CD4-positive, CD25-positive, alpha-beta regulatory T cell (primary cell): ENCODE results near the gene TNNC1. TPM values are rescaled to one million over a fixed set of nuclear protein-coding genes. Genes with fewer than 3 reads are reported as not detected.

ENCODE experiments used
- ATAC-seq, 2 donors: fragments of 150-1000 bp; cut with Tn5 transposase; one replicate each; pipeline ENCODE4 v1.10.0; 2021; ENCODE audit warnings: low read depth in 2 of 2, moderate number of reproducible peaks in 2 of 2, moderate library complexity in 1 of 2
- DNase-seq, 3 donors: peaks; one replicate each; pipeline versions ENCODE4 v3.0.0 to v3.0.0-alpha.2; 2012 to 2022; ENCODE audit warnings: mixed read lengths in 1 of 3
- H3K27ac ChIP-seq: one replicate; pipeline ENCODE4 v1.7.0; 2013; ENCODE audit warnings: mild to moderate bottlenecking, low read length; ENCODE audit not compliant: insufficient read depth, poor library complexity, severe bottlenecking
- H3K27me3 ChIP-seq: one replicate; pipeline ENCODE4 v1.7.0; 2013; ENCODE audit warnings: low read length; ENCODE audit not compliant: control insufficient read depth, insufficient read depth
- H3K36me3 ChIP-seq: one replicate; pipeline ENCODE4 v1.7.0; 2013; ENCODE audit warnings: mild to moderate bottlenecking, low read length, moderate library complexity; ENCODE audit not compliant: control insufficient read depth, insufficient read depth
- H3K4me1 ChIP-seq: 2 replicates; pipeline ENCODE4 v1.7.0; 2013; ENCODE audit warnings: mild to moderate bottlenecking, low read length; ENCODE audit not compliant: insufficient read depth, control insufficient read depth, poor library complexity, severe bottlenecking
- H3K4me3 ChIP-seq: one replicate; pipeline ENCODE4 v1.7.0; 2013; ENCODE audit warnings: low read depth, mild to moderate bottlenecking, low read length, moderate library complexity
- H3K9me3 ChIP-seq, 2 experiments: 1 replicate in 1 of 2; 2 replicates in 1 of 2; pipeline ENCODE4 v1.7.0; 2013; ENCODE audit warnings: low read length in 2 of 2, mild to moderate bottlenecking in 1 of 2, moderate library complexity in 1 of 2; ENCODE audit not compliant: control insufficient read depth in 2 of 2
- H3K27ac Mint-ChIP-seq, 3 donors: one replicate each; pipeline ENCODE4 v1.8.0; 2020 to 2022; ENCODE audit warnings: mild to moderate bottlenecking in 3 of 3, mixed read lengths in 3 of 3, moderate library complexity in 2 of 3
- H3K27me3 Mint-ChIP-seq: one replicate; pipeline ENCODE4 v1.8.0; 2022; ENCODE audit warnings: mild to moderate bottlenecking, mixed read lengths
- H3K36me3 Mint-ChIP-seq: one replicate; pipeline ENCODE4 v1.8.0; 2020; ENCODE audit warnings: mixed read lengths
- H3K4me1 Mint-ChIP-seq, 4 donors: one replicate each; pipeline ENCODE4 v1.8.0; 2020 to 2022; ENCODE audit warnings: mixed read lengths in 4 of 4, mild to moderate bottlenecking in 1 of 4
- H3K4me3 Mint-ChIP-seq, 4 donors: one replicate each; pipeline ENCODE4 v1.8.0; 2020 to 2022; ENCODE audit warnings: mild to moderate bottlenecking in 4 of 4, mixed read lengths in 4 of 4, moderate library complexity in 3 of 4
- H3K9me3 Mint-ChIP-seq, 7 donors: one replicate each; pipeline ENCODE4 v1.8.0; 2020 to 2022; ENCODE audit warnings: mixed read lengths in 7 of 7, mild to moderate bottlenecking in 3 of 7, moderate library complexity in 2 of 7
- polyA plus RNA-seq, 4 donors: library from polyadenylated mRNA; unstranded; fragments of 300-500 nt; fragmentation: Illumina TruSeq; gene quantifications; one replicate each; pipeline ENCODE4 v1.2.3, GENCODE V29; 2021
- total RNA-seq: library from RNA; stranded (reverse); gene quantifications from one replicate; pipeline ENCODE4 v1.2.3, GENCODE V29; 2022

Gene TNNC1
- total and polyA plus RNA-seq, 5 donors from 2014 or later = 0.38 to 3.9 (median 0.63) TPM

DNA sequence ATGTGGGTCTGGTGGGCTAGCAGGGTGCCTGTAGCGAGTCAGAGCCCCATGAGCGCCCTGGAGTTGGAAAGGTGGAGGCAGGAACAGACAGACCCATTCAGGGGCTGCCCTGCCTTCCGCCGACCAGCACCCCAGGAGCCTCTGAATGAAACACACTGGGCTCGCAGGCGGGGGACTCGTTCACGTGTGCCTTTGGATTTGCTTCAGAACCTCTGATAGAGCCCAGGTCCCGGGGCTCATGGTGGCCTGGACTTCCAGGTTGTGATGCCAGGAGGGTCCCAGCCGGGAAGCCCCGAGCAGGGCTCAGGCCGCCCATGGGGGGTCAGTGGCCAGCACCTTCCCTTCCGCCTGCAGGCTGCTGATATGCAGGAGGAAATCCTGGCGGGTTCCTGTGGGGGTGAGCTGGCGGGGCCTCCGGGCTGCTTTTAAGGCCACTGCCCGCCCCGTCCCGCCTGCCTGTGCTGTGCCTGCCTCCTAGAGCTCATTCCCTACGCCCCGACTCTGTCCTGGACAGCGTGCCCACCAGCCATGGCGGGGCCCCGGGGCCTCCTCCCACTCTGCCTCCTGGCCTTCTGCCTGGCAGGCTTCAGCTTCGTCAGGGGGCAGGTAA is 41.1 kb upstream of the TNNC1 start, which contains the start of gene STAB1:
Gene STAB1, plus strand, starts transcription at position 453 of the 610 bp plus-strand sequence. Its CDS starts 76 bp downstream, at position 529.
- DNase-seq (no peak), ATAC-seq (no peak)
- Histone ChIP-seq H3K4me1 (no peaks in the 10 kb centered on the region), H3K36me3 (peaks cover 21% of the 10 kb centered on the region), H3K9me3 (no peaks in the 10 kb centered on the region), H3K27me3 (no peaks in the 10 kb centered on the region), H3K4me3 (no peak within 1 kb of the TSS), H3K27ac (no peak within 1 kb of the TSS)
- H3K27me3 Mint-ChIP-seq = peaks cover 4% of the 10 kb centered on the region
- peak within 1 kb of the TSS in 1 of 4 donors; percentile 10 for H3K4me3 Mint-ChIP-seq
- H3K36me3 Mint-ChIP-seq = peaks cover 14% of the 10 kb centered on the region
- peak within 1 kb of the TSS in 1 of 3 donors; percentile 71 for H3K27ac Mint-ChIP-seq
- H3K9me3 Mint-ChIP-seq = no peaks in the 10 kb centered on the region
- H3K4me1 Mint-ChIP-seq = peaks cover 0 to 3% (median 0%) of the 10 kb centered on the region in 4 donors

GRCh38 chr3:52494445-52494844 is 40.6 kb upstream of the TNNC1 start:
- H3K36me3 ChIP-seq = peaks cover 27% of the 10 kb centered on the region
- Mint-ChIP-seq H3K4me1 (peaks cover 0 to 3% (median 0%) of the 10 kb centered on the region in 4 donors), H3K4me3 (no peak overlapping the region), H3K9me3 (no peaks in the 10 kb centered on the region), H3K27me3 (peaks cover 4% of the 10 kb centered on the region), H3K27ac (peak overlapping the region in 1 of 3 donors; percentile 22), H3K36me3 (peaks cover 16% of the 10 kb centered on the region)
- no peak for DNase-seq
- no peaks in the 10 kb centered on the region for H3K4me1 ChIP-seq
- H3K27me3 ChIP-seq = no peaks in the 10 kb centered on the region
- no peak overlapping the region for H3K27ac ChIP-seq
- no peak for ATAC-seq
- no peaks in the 10 kb centered on the region for H3K9me3 ChIP-seq
- H3K4me3 ChIP-seq = no peak overlapping the region

GRCh38 chr3:52493232-52494017 is 39.6 kb upstream of the TNNC1 start:
- H3K4me1 ChIP-seq = no peaks in the 10 kb centered on the region
- no peak for DNase-seq

GRCh38 chr3:52492059-52492458 is 38.2 kb upstream of the TNNC1 start:
- peaks cover 4% of the 10 kb centered on the region for H3K27me3 Mint-ChIP-seq
- no peaks in the 10 kb centered on the region for H3K9me3 ChIP-seq
- H3K4me1 ChIP-seq = no peaks in the 10 kb centered on the region
- no peaks in the 10 kb centered on the region for H3K9me3 Mint-ChIP-seq
- no peak overlapping the region for H3K27ac ChIP-seq
- no peak overlapping the region for H3K4me3 ChIP-seq
- H3K4me3 Mint-ChIP-seq = no peak overlapping the region
- no peak for ATAC-seq
- H3K4me1 Mint-ChIP-seq = peaks cover 0 to 3% (median 0%) of the 10 kb centered on the region in 4 donors
- no peak overlapping the region for H3K27ac Mint-ChIP-seq
- peaks cover 20% of the 10 kb centered on the region for H3K36me3 Mint-ChIP-seq
- H3K36me3 ChIP-seq = peaks cover 41% of the 10 kb centered on the region
- no peaks in the 10 kb centered on the region for H3K27me3 ChIP-seq
- DNase-seq = no peak

More at GRCh38 chr3:52493232-52494017, 39.6 kb upstream of the TNNC1 start:
- no peak overlapping the region for H3K27ac Mint-ChIP-seq
- no peak overlapping the region for H3K4me3 ChIP-seq
- peaks cover 34% of the 10 kb centered on the region for H3K36me3 ChIP-seq
- H3K4me1 Mint-ChIP-seq = peaks cover 0 to 3% (median 0%) of the 10 kb centered on the region in 4 donors
- H3K4me3 Mint-ChIP-seq = no peak overlapping the region
- ATAC-seq = no peak
- H3K9me3 ChIP-seq = no peaks in the 10 kb centered on the region
- peaks cover 4% of the 10 kb centered on the region for H3K27me3 Mint-ChIP-seq
- H3K27ac ChIP-seq = no peak overlapping the region
- peaks cover 16% of the 10 kb centered on the region for H3K36me3 Mint-ChIP-seq
- H3K27me3 ChIP-seq = no peaks in the 10 kb centered on the region
- no peaks in the 10 kb centered on the region for H3K9me3 Mint-ChIP-seq

- Mint-ChIP-seq H3K27ac (peak overlapping the region in 1 of 3 donors; percentile 77), H3K4me1 (peaks cover 0 to 3% (median 0%) of the 10 kb centered on the region in 4 donors), H3K4me3 (no peak overlapping the region), H3K9me3 (no peaks in the 10 kb centered on the region), H3K36me3 (peaks cover 20% of the 10 kb centered on the region), H3K27me3 (peaks cover 4% of the 10 kb centered on the region)
- ATAC-seq (no peak), DNase-seq (no peak)
- Histone ChIP-seq H3K36me3 (peaks cover 46% of the 10 kb centered on the region), H3K27me3 (no peaks in the 10 kb centered on the region), H3K9me3 (no peaks in the 10 kb centered on the region), H3K4me1 (no peaks in the 10 kb centered on the region), H3K4me3 (no peak overlapping the region), H3K27ac (no peak overlapping the region)
These were observed 37.2 kb upstream of the TNNC1 start for GRCh38 chr3:52490939-52491526.

DNA sequence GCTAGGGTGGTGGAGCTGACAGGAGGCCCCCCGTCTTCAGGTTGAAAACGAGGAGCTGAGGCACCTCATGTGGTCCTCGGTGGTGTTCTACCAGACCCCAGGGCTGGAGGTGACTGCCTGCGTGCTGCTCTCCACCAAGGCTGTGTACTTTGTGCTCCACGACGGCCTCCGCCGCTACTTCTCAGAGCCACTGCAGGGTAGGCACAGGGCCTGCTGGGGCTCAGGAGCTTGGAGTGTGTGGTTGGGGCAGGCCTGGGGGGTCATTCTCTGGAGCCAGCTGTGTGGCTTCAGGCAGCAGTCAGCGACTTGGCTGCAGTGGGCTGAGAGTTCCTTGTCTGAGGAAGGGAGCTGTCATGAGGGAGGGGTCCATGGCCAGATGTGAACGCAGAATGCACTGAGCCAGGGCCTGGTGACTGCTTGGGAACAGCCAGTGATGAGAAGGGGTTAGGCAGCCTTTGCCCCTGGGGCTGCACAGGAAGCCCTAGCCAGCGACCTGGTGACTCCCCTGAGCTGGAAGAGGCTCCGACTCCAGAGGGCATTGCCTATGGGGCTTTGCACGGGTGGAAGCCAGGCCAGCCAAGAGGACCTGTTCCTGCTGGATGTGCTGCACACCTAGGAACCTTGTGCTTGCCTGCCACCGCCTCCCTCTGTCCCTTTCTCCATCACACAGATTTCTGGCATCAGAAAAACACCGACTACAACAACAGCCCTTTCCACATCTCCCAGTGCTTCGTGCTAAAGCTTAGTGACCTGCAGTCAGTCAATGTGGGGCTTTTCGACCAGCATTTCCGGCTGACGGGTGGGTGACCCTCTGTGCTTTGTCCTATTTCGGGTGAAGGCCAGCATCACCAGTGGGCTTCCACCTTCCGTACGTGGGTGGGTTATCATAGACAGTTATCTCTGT is 36.4 kb upstream of the TNNC1 start:
- Mint-ChIP-seq H3K4me3 (no peak overlapping the region), H3K4me1 (peaks cover 0 to 3% (median 0%) of the 10 kb centered on the region in 4 donors), H3K36me3 (peaks cover 25% of the 10 kb centered on the region), H3K27me3 (peaks cover 4% of the 10 kb centered on the region), H3K9me3 (no peaks in the 10 kb centered on the region), H3K27ac (no peak overlapping the region)
- Histone ChIP-seq H3K27me3 (no peaks in the 10 kb centered on the region), H3K27ac (no peak overlapping the region), H3K4me3 (no peak overlapping the region), H3K9me3 (no peaks in the 10 kb centered on the region), H3K36me3 (peaks cover 53% of the 10 kb centered on the region), H3K4me1 (no peaks in the 10 kb centered on the region)
- ATAC-seq (no peak), DNase-seq (no peak)

GRCh38 chr3:52489453-52489852 is 35.6 kb upstream of the TNNC1 start:
- Histone ChIP-seq H3K36me3 (peaks cover 56% of the 10 kb centered on the region), H3K27ac (no peak overlapping the region), H3K27me3 (no peaks in the 10 kb centered on the region), H3K4me3 (no peak overlapping the region), H3K4me1 (no peaks in the 10 kb centered on the region), H3K9me3 (no peaks in the 10 kb centered on the region)
- peaks cover 0 to 2% (median 0%) of the 10 kb centered on the region in 4 donors for H3K4me1 Mint-ChIP-seq
- no peaks in the 10 kb centered on the region for H3K9me3 Mint-ChIP-seq
- H3K36me3 Mint-ChIP-seq = peaks cover 26% of the 10 kb centered on the region
- DNase-seq = no peak
- no peak overlapping the region for H3K4me3 Mint-ChIP-seq
- no peaks in the 10 kb centered on the region for H3K27me3 Mint-ChIP-seq
- ATAC-seq = no peak
- no peak overlapping the region for H3K27ac Mint-ChIP-seq
